Mesenchymal stem cell (in vitro differentiated cells and primary cell): ENCODE data around the gene FOXN1.

ENCODE experiments used
- DNase-seq: peaks from one replicate; pipeline ENCODE4 v3.0.0-alpha.2; 2013
- H2AFZ ChIP-seq: one replicate; pipeline ENCODE4 v1.6.1; 2013; ENCODE audit warnings: low read depth, mild to moderate bottlenecking, control low read depth, inconsistent platforms, low read length, moderate library complexity
- H2AK5ac ChIP-seq: 2 replicates; pipeline ENCODE4 v1.6.1; 2013; ENCODE audit warnings: low read length, moderate library complexity, mild to moderate bottlenecking, inconsistent platforms; ENCODE audit not compliant: severe bottlenecking
- H2BK120ac ChIP-seq: one replicate; pipeline ENCODE4 v1.6.1; 2013; ENCODE audit warnings: low read depth, mild to moderate bottlenecking, inconsistent platforms, low read length, moderate library complexity
- H2BK12ac ChIP-seq, 2 experiments: one replicate each; pipeline ENCODE4 v1.6.1; 2013; ENCODE audit warnings: inconsistent platforms in 2 of 2, low read length in 2 of 2, mild to moderate bottlenecking in 2 of 2, moderate library complexity in 2 of 2, control low read depth in 1 of 2
- H2BK15ac ChIP-seq: one replicate; pipeline ENCODE4 v1.6.1; 2013; ENCODE audit warnings: mild to moderate bottlenecking, low read depth, inconsistent platforms; ENCODE audit not compliant: poor library complexity, severe bottlenecking
- H2BK5ac ChIP-seq: 2 replicates; pipeline ENCODE4 v1.6.1; 2013; ENCODE audit warnings: low read depth, mild to moderate bottlenecking, low read length, control low read depth, inconsistent platforms; ENCODE audit not compliant: poor library complexity, severe bottlenecking
- H3K14ac ChIP-seq, 2 experiments: one replicate each; pipeline ENCODE4 v1.6.1; 2013; ENCODE audit warnings: inconsistent platforms in 2 of 2, low read length in 2 of 2, control low read depth in 1 of 2, mild to moderate bottlenecking in 1 of 2, moderate library complexity in 1 of 2
- H3K18ac ChIP-seq, 2 experiments: one replicate each; pipeline ENCODE4 v1.6.1; 2013; ENCODE audit warnings: inconsistent platforms in 2 of 2, low read length in 2 of 2, control low read depth in 1 of 2, low read depth in 1 of 2, mild to moderate bottlenecking in 1 of 2
- H3K23ac ChIP-seq, 2 experiments: one replicate each; pipeline ENCODE4 v1.6.1; 2013; ENCODE audit warnings: inconsistent platforms in 2 of 2, low read length in 2 of 2, mild to moderate bottlenecking in 2 of 2, moderate library complexity in 2 of 2, control low read depth in 1 of 2
- H3K27ac ChIP-seq: 2 replicates; pipeline ENCODE4 v1.5.1; 2013; ENCODE audit warnings: mild to moderate bottlenecking, moderate library complexity, low read length, control low read depth, inconsistent platforms; ENCODE audit not compliant: poor library complexity, severe bottlenecking
- H3K27me3 ChIP-seq, 2 experiments: 2 replicates each; pipeline versions ENCODE4 v1.6.1 to v1.7.0; 2013; ENCODE audit warnings: low read length in 2 of 2, mild to moderate bottlenecking in 2 of 2, moderate library complexity in 2 of 2, control low read depth in 1 of 2, inconsistent platforms in 1 of 2; ENCODE audit not compliant: control insufficient read depth in 1 of 2, insufficient read depth in 1 of 2
- H3K36me3 ChIP-seq, 2 experiments: 2 replicates each; pipeline versions ENCODE4 v1.6.1 to v1.7.0; 2013; ENCODE audit warnings: low read length in 2 of 2, control low read depth in 1 of 2, inconsistent platforms in 1 of 2, low read depth in 1 of 2, mild to moderate bottlenecking in 1 of 2; ENCODE audit not compliant: insufficient read depth in 2 of 2, control insufficient read depth in 1 of 2
- H3K4ac ChIP-seq, 2 experiments: one replicate each; pipeline ENCODE4 v1.6.1; 2013; ENCODE audit warnings: inconsistent platforms in 2 of 2, low read length in 2 of 2, mild to moderate bottlenecking in 2 of 2, moderate library complexity in 2 of 2, control low read depth in 1 of 2, low read depth in 1 of 2
- H3K4me1 ChIP-seq: 2 replicates; pipeline ENCODE4 v1.6.1; 2013; ENCODE audit warnings: low read depth, low read length, control low read depth; ENCODE audit not compliant: control insufficient read depth, insufficient read depth
- H3K4me2 ChIP-seq: 2 replicates; pipeline ENCODE4 v1.6.1; 2013; ENCODE audit warnings: low read length, mild to moderate bottlenecking, inconsistent platforms; ENCODE audit not compliant: poor library complexity, severe bottlenecking
- H3K4me3 ChIP-seq, 2 experiments: 2 replicates each; pipeline versions ENCODE4 v1.5.1 to v1.7.0; 2013; ENCODE audit warnings: low read length in 2 of 2, mild to moderate bottlenecking in 2 of 2, control low read depth in 1 of 2, low read depth in 1 of 2; ENCODE audit not compliant: insufficient read depth in 1 of 2
- H3K79me1 ChIP-seq: replicated peaks from 2 replicates; pipeline ENCODE4 v1.6.1; 2013; ENCODE audit warnings: mild to moderate bottlenecking, control low read depth, low read length, inconsistent platforms; ENCODE audit not compliant: poor library complexity, severe bottlenecking
- H3K9ac ChIP-seq: 2 replicates; pipeline ENCODE4 v1.7.0; 2013; ENCODE audit warnings: mild to moderate bottlenecking, low read length, moderate library complexity
- H3K9me3 ChIP-seq: 2 replicates; pipeline ENCODE4 v1.7.0; 2013; ENCODE audit warnings: mild to moderate bottlenecking, low read length; ENCODE audit not compliant: control insufficient read depth
- H4K8ac ChIP-seq: one replicate; pipeline ENCODE4 v1.6.1; 2013; ENCODE audit warnings: inconsistent platforms, mild to moderate bottlenecking, low read length, moderate library complexity
- H4K91ac ChIP-seq: one replicate; pipeline ENCODE4 v1.6.1; 2013; ENCODE audit warnings: mild to moderate bottlenecking, low read length, inconsistent platforms
- WGBS: methylation state at CpG from one replicate; pipeline ENCODE4 v1.1.7; 2013; ENCODE audit warnings: mixed read lengths; 5-methylcytosine and 5-hydroxymethylcytosine counted together

FOXN1 gene

DNA sequence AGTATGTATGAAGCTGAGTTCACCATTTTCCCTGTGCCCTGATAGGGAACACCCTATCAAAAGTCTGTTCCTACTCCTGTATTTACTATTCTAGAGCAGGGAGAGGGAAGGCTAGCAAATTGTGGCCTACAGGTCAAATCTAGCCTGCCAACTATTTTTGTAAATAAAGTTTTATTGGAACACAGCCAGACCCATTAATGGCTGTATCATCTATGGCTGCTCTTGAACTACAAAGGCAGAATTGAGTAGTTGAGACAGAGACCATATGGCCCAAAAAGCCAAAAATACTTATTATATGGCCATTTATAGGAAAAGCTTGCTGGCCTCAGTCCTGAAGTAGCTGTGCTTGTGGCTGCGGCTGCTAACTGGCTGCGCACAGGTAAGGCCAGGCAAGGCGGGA lies 74.8 kb downstream of the FOXN1 start:
- H2BK15ac ChIP-seq = no peak overlapping the region
- H3K4ac ChIP-seq = no peak overlapping the region
- no peak overlapping the region for H2BK120ac ChIP-seq
- H3K14ac ChIP-seq = no peak overlapping the region
- DNase-seq = no peak
- H2BK12ac ChIP-seq = no peak overlapping the region
- H3K18ac ChIP-seq = no peak overlapping the region
- H3K23ac ChIP-seq = no peak overlapping the region
- H3K4me2 ChIP-seq = no peak overlapping the region
- no peak overlapping the region for H3K27ac ChIP-seq
- no peak overlapping the region for H3K4me3 ChIP-seq
- no peak overlapping the region for H2AFZ ChIP-seq
- no peak overlapping the region for H2BK5ac ChIP-seq
- peaks cover 35 to 73% of the 10 kb centered on the region in 2 experiments for H3K36me3 ChIP-seq
- H2AK5ac ChIP-seq = no peak overlapping the region
- no peaks in the 10 kb centered on the region for H3K27me3 ChIP-seq
- H3K9me3 ChIP-seq = no peaks in the 10 kb centered on the region
- no peaks in the 10 kb centered on the region for H3K79me1 ChIP-seq
- no peak overlapping the region for H4K91ac ChIP-seq
- peaks cover 4% of the 10 kb centered on the region for H3K4me1 ChIP-seq
- WGBS = no CpG with 5 or more reads among the region's 3 CpGs
- no peak overlapping the region for H4K8ac ChIP-seq
- no peak overlapping the region for H3K9ac ChIP-seq

DNA sequence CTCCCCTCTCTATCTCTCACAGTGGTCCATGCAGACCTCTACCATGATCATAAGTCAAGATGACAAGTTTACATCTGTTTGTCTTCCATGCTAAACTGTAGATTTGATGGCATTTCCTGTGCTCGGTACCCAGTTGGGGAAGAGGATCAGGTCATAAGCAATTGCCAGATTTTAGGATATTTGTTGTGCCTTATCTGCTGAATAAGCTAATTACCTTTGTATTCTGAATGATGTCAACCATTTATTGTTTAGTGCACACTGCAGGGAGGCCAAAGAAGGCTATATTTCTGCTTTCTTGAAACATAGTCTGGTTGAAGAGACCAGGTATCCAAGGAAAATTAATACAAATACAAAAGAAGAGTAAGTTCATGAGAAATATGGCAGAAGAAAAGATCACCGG lies 76.4 kb downstream of the FOXN1 start:
- Histone ChIP-seq H2BK15ac (no peak overlapping the region), H3K4me2 (no peak overlapping the region), H3K27me3 (no peaks in the 10 kb centered on the region), H2BK120ac (no peak overlapping the region), H3K23ac (no peak overlapping the region), H3K36me3 (peaks cover 35 to 76% of the 10 kb centered on the region in 2 experiments), H3K4me1 (no peaks in the 10 kb centered on the region), H3K79me1 (no peaks in the 10 kb centered on the region), H3K9ac (no peak overlapping the region), H3K27ac (no peak overlapping the region), H3K14ac (no peak overlapping the region), H3K9me3 (no peaks in the 10 kb centered on the region), H2AK5ac (no peak overlapping the region), H4K8ac (no peak overlapping the region), H2BK12ac (no peak overlapping the region), H3K4me3 (no peak overlapping the region), H3K4ac (no peak overlapping the region), H2AFZ (no peak overlapping the region), H4K91ac (no peak overlapping the region), H2BK5ac (no peak overlapping the region), H3K18ac (no peak overlapping the region)
- 98% methylated on average over 2 of the region's 2 CpGs for WGBS
- no peak for DNase-seq

DNA sequence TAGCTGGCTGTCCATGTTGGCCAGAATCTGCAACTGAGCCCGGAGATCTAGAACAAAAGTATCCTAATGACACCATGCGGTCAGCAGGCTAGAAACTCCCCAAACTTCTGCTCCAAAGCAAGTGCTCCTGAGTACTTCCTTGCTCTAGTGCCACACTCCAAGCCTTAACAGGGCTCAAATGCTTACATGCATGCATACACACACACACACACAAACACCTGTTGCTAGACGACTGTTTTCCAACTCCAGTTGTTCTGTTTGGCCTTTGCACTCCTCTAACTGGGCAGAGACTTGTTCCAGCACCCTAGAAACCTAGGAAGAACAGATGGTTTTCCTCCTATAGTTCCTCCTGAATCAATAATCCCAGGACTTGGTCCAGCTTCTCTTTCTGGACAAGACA lies 78.3 kb downstream of the FOXN1 start:
- no peak overlapping the region for H3K4me3 ChIP-seq
- no peak overlapping the region for H2BK5ac ChIP-seq
- no peak overlapping the region for H2BK15ac ChIP-seq
- H2BK12ac ChIP-seq = no peak overlapping the region
- no peak overlapping the region for H3K23ac ChIP-seq
- H3K36me3 ChIP-seq = peaks cover 29 to 65% of the 10 kb centered on the region in 2 experiments
- H2AFZ ChIP-seq = no peak overlapping the region
- H3K18ac ChIP-seq = no peak overlapping the region
- H3K27ac ChIP-seq = no peak overlapping the region
- no peak overlapping the region for H2AK5ac ChIP-seq
- peaks cover 1% of the 10 kb centered on the region for H3K4me1 ChIP-seq
- no peak overlapping the region for H4K91ac ChIP-seq
- DNase-seq = no peak
- H2BK120ac ChIP-seq = no peak overlapping the region
- H3K27me3 ChIP-seq = no peaks in the 10 kb centered on the region
- H4K8ac ChIP-seq = no peak overlapping the region
- 100% methylated on average over 3 of the region's 3 CpGs for WGBS
- H3K9ac ChIP-seq = no peak overlapping the region
- no peak overlapping the region for H3K14ac ChIP-seq
- peaks cover 6% of the 10 kb centered on the region for H3K79me1 ChIP-seq
- H3K4me2 ChIP-seq = no peak overlapping the region
- H3K4ac ChIP-seq = no peak overlapping the region
- H3K9me3 ChIP-seq = no peaks in the 10 kb centered on the region

DNA sequence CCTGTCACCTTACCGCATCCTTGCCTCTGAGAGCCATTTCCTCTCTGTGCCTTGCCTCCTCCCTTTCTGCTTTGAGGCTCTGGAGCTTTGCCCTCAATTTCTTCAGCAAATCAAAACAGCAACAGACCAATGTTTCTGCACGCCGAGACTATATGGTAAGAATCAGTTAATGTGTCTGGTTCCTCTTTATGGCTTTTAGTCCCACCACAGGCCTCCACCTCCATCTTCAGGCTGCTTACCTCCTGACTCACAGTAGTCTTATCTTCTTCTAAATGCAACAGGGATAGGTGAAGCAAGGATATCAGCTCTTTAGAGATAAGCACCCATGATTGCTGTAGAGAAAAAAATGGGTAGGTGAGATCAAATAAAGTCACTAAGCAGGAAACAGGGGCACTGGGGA lies 79.7 kb downstream of the FOXN1 start:
- Histone ChIP-seq H3K4me1 (peaks cover 1% of the 10 kb centered on the region), H4K91ac (no peak overlapping the region)

More for the DNA sequence above, 79.7 kb downstream of the FOXN1 start:
- no peak overlapping the region for H2BK12ac ChIP-seq
- no peak overlapping the region for H3K9ac ChIP-seq
- no peak overlapping the region for H3K4me3 ChIP-seq
- no peak overlapping the region for H3K27ac ChIP-seq
- peaks cover 11% of the 10 kb centered on the region for H3K79me1 ChIP-seq
- no peak overlapping the region for H3K23ac ChIP-seq
- no peak overlapping the region for H4K8ac ChIP-seq
- no peak overlapping the region for H2BK120ac ChIP-seq
- no peak overlapping the region for H2AK5ac ChIP-seq
- H3K9me3 ChIP-seq = no peaks in the 10 kb centered on the region
- H2AFZ ChIP-seq = no peak overlapping the region
- H3K4me2 ChIP-seq = no peak overlapping the region
- DNase-seq = no peak
- no peak overlapping the region for H2BK5ac ChIP-seq
- 93% methylated on average over 3 of the region's 3 CpGs for WGBS
- H3K27me3 ChIP-seq = no peaks in the 10 kb centered on the region
- H3K18ac ChIP-seq = no peak overlapping the region
- H3K4ac ChIP-seq = no peak overlapping the region
- H2BK15ac ChIP-seq = no peak overlapping the region
- H3K14ac ChIP-seq = no peak overlapping the region
- peaks cover 28 to 56% of the 10 kb centered on the region in 2 experiments for H3K36me3 ChIP-seq
